Measurements from ENCODE around the gene HOXA6. TPM values are rescaled to one million over a fixed set of nuclear protein-coding genes. Genes with fewer than 3 reads are reported as not detected.

HOXA6 gene
- total and polyA plus RNA-seq, 2 donors from 2014 or later: 1.1 to 22.0 TPM

- TF ChIP-seq, protein P1, sequence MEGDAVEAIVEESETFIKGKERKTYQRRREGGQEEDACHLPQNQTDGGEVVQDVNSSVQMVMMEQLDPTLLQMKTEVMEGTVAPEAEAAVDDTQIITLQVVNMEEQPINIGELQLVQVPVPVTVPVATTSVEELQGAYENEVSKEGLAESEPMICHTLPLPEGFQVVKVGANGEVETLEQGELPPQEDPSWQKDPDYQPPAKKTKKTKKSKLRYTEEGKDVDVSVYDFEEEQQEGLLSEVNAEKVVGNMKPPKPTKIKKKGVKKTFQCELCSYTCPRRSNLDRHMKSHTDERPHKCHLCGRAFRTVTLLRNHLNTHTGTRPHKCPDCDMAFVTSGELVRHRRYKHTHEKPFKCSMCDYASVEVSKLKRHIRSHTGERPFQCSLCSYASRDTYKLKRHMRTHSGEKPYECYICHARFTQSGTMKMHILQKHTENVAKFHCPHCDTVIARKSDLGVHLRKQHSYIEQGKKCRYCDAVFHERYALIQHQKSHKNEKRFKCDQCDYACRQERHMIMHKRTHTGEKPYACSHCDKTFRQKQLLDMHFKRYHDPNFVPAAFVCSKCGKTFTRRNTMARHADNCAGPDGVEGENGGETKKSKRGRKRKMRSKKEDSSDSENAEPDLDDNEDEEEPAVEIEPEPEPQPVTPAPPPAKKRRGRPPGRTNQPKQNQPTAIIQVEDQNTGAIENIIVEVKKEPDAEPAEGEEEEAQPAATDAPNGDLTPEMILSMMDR (IDR thresholded peaks at IDR 0.05; ENCODE audit: borderline replicate concordance, extremely low read depth, insufficient read depth): no peak
- Histone ChIP-seq H3K27me3 (ENCODE audit: control insufficient read depth, insufficient read depth, low read length) (no peaks in the 10 kb centered on the region), H3K36me3 (ENCODE audit: control insufficient read depth in 2 of 3, insufficient read depth in 3 of 3, low read length in 3 of 3) (peaks cover 0 to 5% (median 4%) of the 10 kb centered on the region in 3 donors), H3K4me3 (ENCODE audit: low read length in 3 of 3) (peak overlapping the region in 1 of 3 donors; percentile 43), H3K4me1 (ENCODE audit: control insufficient read depth in 2 of 3, insufficient read depth in 2 of 3, low read depth in 1 of 3, low read length in 3 of 3) (peaks cover 19 to 22% (median 19%) of the 10 kb centered on the region in 3 donors), H3K9ac (ENCODE audit: low read length in 3 of 3) (peak overlapping the region in 2 of 3 donors; percentile 22 to 59), H3K27ac (ENCODE audit: low read depth in 2 of 2, low read length in 2 of 2) (peak overlapping the region; percentile 87 to 97), H3K9me3 (ENCODE audit: control insufficient read depth in 2 of 3, insufficient read depth in 1 of 3, low read length in 3 of 3) (no peaks in the 10 kb centered on the region)
- FAIRE-seq (no peak), DNase-seq (peak in 2 of 5 donors; percentile 61 to 66)
- intact Hi-C loops (cut with DNase I): no loop called here
Measured at GRCh38 chr7:27109466-27110185, 37.9 kb downstream of the HOXA6 start.

GRCh38 chr7:27108390-27109127, 39.0 kb downstream of the HOXA6 start:
- Histone ChIP-seq H3K4me1 (ENCODE audit: control insufficient read depth in 2 of 3, insufficient read depth in 2 of 3, low read depth in 1 of 3, low read length in 3 of 3) (peaks cover 19 to 22% (median 19%) of the 10 kb centered on the region in 3 donors), H3K4me3 (ENCODE audit: low read length in 3 of 3) (peak overlapping the region in 2 of 3 donors; percentile 12 to 43), H3K27me3 (ENCODE audit: control insufficient read depth, insufficient read depth, low read length) (no peaks in the 10 kb centered on the region), H3K9me3 (ENCODE audit: control insufficient read depth in 2 of 3, insufficient read depth in 1 of 3, low read length in 3 of 3) (no peaks in the 10 kb centered on the region), H3K27ac (ENCODE audit: low read depth in 2 of 2, low read length in 2 of 2) (peak overlapping the region; percentile 75 to 87), H3K36me3 (ENCODE audit: control insufficient read depth in 2 of 3, insufficient read depth in 3 of 3, low read length in 3 of 3) (peaks cover 0 to 5% (median 4%) of the 10 kb centered on the region in 3 donors), H3K9ac (ENCODE audit: low read length in 3 of 3) (peak overlapping the region in 2 of 3 donors; percentile 32 to 59)
- DNase-seq (peak in 4 of 5 donors; percentile 79 to 93 (median 90)), FAIRE-seq (no peak)
- TF ChIP-seq, protein P1 (IDR thresholded peaks at IDR 0.05; ENCODE audit: borderline replicate concordance, extremely low read depth, insufficient read depth): no peak
- intact Hi-C loops (cut with DNase I): no loop called here

DNA sequence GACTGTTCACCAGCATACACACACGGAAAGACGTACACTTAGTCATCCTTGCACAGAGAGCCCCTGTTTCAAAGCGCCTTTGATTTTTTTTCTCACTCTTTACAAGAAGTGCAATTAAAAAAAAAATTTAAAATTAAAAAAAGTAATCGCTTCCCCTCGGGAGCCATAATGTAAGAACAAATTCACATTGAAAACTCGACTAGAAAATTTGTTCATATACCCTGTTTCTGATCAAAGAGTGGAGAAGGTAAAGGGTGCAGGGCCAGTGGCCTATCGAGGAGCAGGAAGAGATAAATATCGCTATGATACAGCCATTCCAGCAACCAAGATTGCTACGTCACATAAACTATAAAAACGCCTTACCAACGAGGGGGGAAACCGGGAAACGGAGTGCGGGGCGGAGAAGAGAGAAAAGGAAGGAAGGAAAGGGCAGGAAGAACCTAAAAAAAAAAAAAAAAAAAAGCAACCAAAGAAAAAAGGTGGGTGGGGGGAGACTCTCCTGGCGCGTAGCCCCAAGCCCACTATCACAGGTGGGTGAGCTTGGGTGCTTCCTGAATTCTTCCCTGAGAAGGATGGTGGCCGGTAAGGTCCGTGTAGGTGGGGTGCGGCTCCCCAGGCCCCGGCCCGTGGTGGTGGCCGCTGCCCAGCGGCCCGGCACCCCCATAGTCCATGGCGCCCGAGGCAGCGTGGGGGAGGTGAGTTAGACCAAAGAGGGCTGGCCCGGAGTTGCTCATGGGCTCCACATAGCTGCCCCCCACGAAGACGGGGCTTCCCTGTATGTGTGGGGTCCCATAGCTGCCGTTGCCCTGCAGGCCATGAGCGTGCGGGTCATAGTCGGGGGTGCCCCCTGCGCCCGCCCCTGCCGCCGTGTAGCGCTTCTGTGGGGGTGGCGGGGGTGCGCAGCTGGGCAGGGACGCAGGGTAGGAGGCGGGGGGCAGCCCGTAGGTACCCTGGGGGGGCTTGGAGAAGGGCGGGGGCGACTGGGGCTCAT, 39.9 kb downstream of the HOXA6 start:
- Histone ChIP-seq H3K9me3 (ENCODE audit: control insufficient read depth in 2 of 3, insufficient read depth in 1 of 3, low read length in 3 of 3) (no peaks in the 10 kb centered on the region), H3K36me3 (ENCODE audit: control insufficient read depth in 2 of 3, insufficient read depth in 3 of 3, low read length in 3 of 3) (peaks cover 0 to 5% (median 4%) of the 10 kb centered on the region in 3 donors), H3K27ac (ENCODE audit: low read depth in 2 of 2, low read length in 2 of 2) (peak overlapping the region; percentile 78 to 87), H3K4me1 (ENCODE audit: control insufficient read depth in 2 of 3, insufficient read depth in 2 of 3, low read depth in 1 of 3, low read length in 3 of 3) (peaks cover 19 to 21% (median 19%) of the 10 kb centered on the region in 3 donors), H3K9ac (ENCODE audit: low read length in 3 of 3) (peak overlapping the region in 2 of 3 donors; percentile 17 to 59), H3K4me3 (ENCODE audit: low read length in 3 of 3) (peak overlapping the region in 1 of 3 donors; percentile 43), H3K27me3 (ENCODE audit: control insufficient read depth, insufficient read depth, low read length) (no peaks in the 10 kb centered on the region)
- intact Hi-C loops (cut with DNase I): no loop called here
- peak in 4 of 5 donors; percentile 63 to 80 (median 68) for DNase-seq
- TF ChIP-seq, protein P1 (IDR thresholded peaks at IDR 0.05; ENCODE audit: borderline replicate concordance, extremely low read depth, insufficient read depth): no peak
- no peak for FAIRE-seq

Data from kidney (tissue), 14 donors.